Measurements from ENCODE around the gene HBEGF. TPM values are rescaled to one million over a fixed set of nuclear protein-coding genes. Genes with fewer than 3 reads are reported as not detected.

Gene HBEGF
- total RNA-seq, 1 experiment from 2014 or later = 12.3 TPM

GRCh38 chr5:140336388-140336787 is 10.0 kb downstream of the HBEGF start:
- ATAC-seq (no peak), DNase-seq (ENCODE audit: low read depth, low spot score) (no peak)
- Histone ChIP-seq H3K27me3 (ENCODE audit: insufficient read depth, low read length) (no peaks in the 10 kb centered on the region), H3K9ac (ENCODE audit: low read length) (no peak overlapping the region), H3K9me2 (ENCODE audit: insufficient read depth) (no peaks in the 10 kb centered on the region), H3K36me3 (ENCODE audit: control insufficient read depth in 1 of 2, insufficient read depth in 2 of 2, low read length in 2 of 2) (peaks cover 8 to 18% of the 10 kb centered on the region in 2 experiments; a peak in 2 of 4 replicates), H3K4me1 (ENCODE audit: control insufficient read depth in 1 of 2, insufficient read depth in 2 of 2, low read length in 2 of 2) (no peaks in the 10 kb centered on the region), H4K20me1 (ENCODE audit: insufficient read depth) (no peaks in the 10 kb centered on the region), H3K4me3 (replicated peaks in 1 of 2; ENCODE audit: low read depth in 1 of 2, low read length in 2 of 2) (no peak overlapping the region), H3K27ac (ENCODE audit: low read depth, low read length) (no peak overlapping the region), H2AFZ (ENCODE audit: low read depth, low read length, poor library complexity, severe bottlenecking) (no peak overlapping the region), H3K9me3 (ENCODE audit: control insufficient read depth in 1 of 2, insufficient read depth in 1 of 2, low read depth in 1 of 2, low read length in 2 of 2) (no peaks in the 10 kb centered on the region), H3K4me2 (ENCODE audit: low read length) (no peak overlapping the region), H3K79me2 (ENCODE audit: insufficient read depth, low read length) (no peaks in the 10 kb centered on the region)
- BruUV-seq (replicated peaks) = no TSS peak
- ChIA-PET POLR2A (interaction anchor here (0.6 to 3.6 kb wide), 2 partner anchors 10 to 1280 kb away, joined by 3 to 21 read pairs; partner anchors contain the start of gene HBEGF), CTCF (no interaction called here), RAD21 (ENCODE audit: low non-redundant PET in 1 of 2, low total read pairs in 2 of 2, uncharacterized antibody in 2 of 2, unreplicated experiment in 2 of 2) (no interaction called here)
- TF ChIP-seq MAX (IDR thresholded peaks at IDR 0.05) = no peak
- intact Hi-C loops (cut with micrococcal nuclease) = no loop called here

- intact Hi-C loops (cut with micrococcal nuclease) = no loop called here
- CTCF ChIA-PET = no interaction called here
Measured at GRCh38 chr5:140331638-140332037, 14.8 kb downstream of the HBEGF start.

More at GRCh38 chr5:140331638-140332037, 14.8 kb downstream of the HBEGF start:
- no peak for DNase-seq (ENCODE audit: low read depth, low spot score)
- TF ChIP-seq POLR2AphosphoS5 (IDR thresholded peaks at IDR 0.05; ENCODE audit: low read depth, low read length) (no peak), EZH2 (IDR thresholded peaks at IDR 0.05) (no peak), ZFX (IDR thresholded peaks at IDR 0.05) (no peak), SIN3A (IDR thresholded peaks at IDR 0.05; ENCODE audit: low read depth) (no peak), JUND (IDR thresholded peaks at IDR 0.05) (no peak), FOSL1 (IDR thresholded peaks at IDR 0.05; ENCODE audit: low read depth) (no peak)
- TF ChIP-seq, protein P1, sequence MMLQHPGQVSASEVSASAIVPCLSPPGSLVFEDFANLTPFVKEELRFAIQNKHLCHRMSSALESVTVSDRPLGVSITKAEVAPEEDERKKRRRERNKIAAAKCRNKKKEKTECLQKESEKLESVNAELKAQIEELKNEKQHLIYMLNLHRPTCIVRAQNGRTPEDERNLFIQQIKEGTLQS (IDR thresholded peaks at IDR 0.05) = no peak
- Histone ChIP-seq H3K27ac (ENCODE audit: low read depth, low read length) (no peak overlapping the region), H3K27me3 (ENCODE audit: insufficient read depth, low read length) (no peaks in the 10 kb centered on the region), H3K4me3 (replicated peaks in 1 of 2; ENCODE audit: low read depth in 1 of 2, low read length in 2 of 2) (no peak overlapping the region), H3K9me2 (ENCODE audit: insufficient read depth) (no peaks in the 10 kb centered on the region), H4K20me1 (ENCODE audit: insufficient read depth) (no peaks in the 10 kb centered on the region), H2AFZ (ENCODE audit: low read depth, low read length, poor library complexity, severe bottlenecking) (no peak overlapping the region), H3K9me3 (ENCODE audit: control insufficient read depth in 1 of 2, insufficient read depth in 1 of 2, low read depth in 1 of 2, low read length in 2 of 2) (no peaks in the 10 kb centered on the region), H3K36me3 (ENCODE audit: control insufficient read depth in 1 of 2, insufficient read depth in 2 of 2, low read length in 2 of 2) (peaks cover 8 to 18% of the 10 kb centered on the region in 2 experiments; a peak in 2 of 4 replicates), H3K9ac (ENCODE audit: low read length) (no peak overlapping the region), H3K4me1 (ENCODE audit: control insufficient read depth in 1 of 2, insufficient read depth in 2 of 2, low read length in 2 of 2) (no peaks in the 10 kb centered on the region), H3K4me2 (ENCODE audit: low read length) (no peak overlapping the region), H3K79me2 (ENCODE audit: insufficient read depth, low read length) (no peaks in the 10 kb centered on the region)
- BruUV-seq (replicated peaks) = no TSS peak
- no peak for ATAC-seq
- ChIA-PET POLR2A (no interaction called here), RAD21 (ENCODE audit: low non-redundant PET in 1 of 2, low total read pairs in 2 of 2, uncharacterized antibody in 2 of 2, unreplicated experiment in 2 of 2) (no interaction called here)
